ENCODE results near the gene PBX1. TPM values are rescaled to one million over a fixed set of nuclear protein-coding genes. Genes with fewer than 3 reads are reported as not detected.

The PBX1 gene
- total and polyA plus RNA-seq, 2 of the 4 experiments (the other 2 are of a cell fraction) = 13.9 to 17.9 TPM

DNA sequence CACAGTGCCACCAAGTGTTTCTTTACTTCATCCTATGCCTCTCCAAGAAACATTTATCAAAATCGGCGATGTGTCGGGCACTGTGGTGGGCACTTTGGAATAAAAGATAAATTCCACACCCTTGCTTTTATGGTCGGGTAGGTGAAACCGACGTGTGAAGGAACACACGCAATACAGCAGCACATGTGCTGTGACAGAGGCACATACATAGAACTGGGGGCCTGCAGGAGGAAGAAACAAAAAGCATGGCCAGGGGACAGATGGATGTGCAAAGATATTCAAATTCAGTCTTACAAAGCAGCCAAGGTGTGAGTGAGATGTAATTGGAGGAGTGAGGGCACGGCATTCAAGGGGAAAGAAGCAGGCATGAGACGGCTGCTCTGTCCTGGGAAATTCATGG lies 282.0 kb downstream of the PBX1 start:
- Histone ChIP-seq H3K27me3 (ENCODE audit: control insufficient read depth, insufficient read depth, low read length) (no peaks in the 10 kb centered on the region), H2AFZ (replicated peaks; ENCODE audit: low read length, poor library complexity) (no peak overlapping the region), H3K9me1 (ENCODE audit: insufficient read depth, low read length) (no peaks in the 10 kb centered on the region), H4K91ac (ENCODE audit: insufficient read depth, low read depth, low read length) (no peak overlapping the region), H2BK120ac (ENCODE audit: low read depth, low read length) (no peak overlapping the region), H2BK15ac (ENCODE audit: low read depth, low read length) (no peak overlapping the region), H3K14ac (replicated peaks; ENCODE audit: low read depth, low read length) (no peak overlapping the region), H2AK9ac (replicated peaks; ENCODE audit: low read depth, low read length, poor library complexity) (no peak overlapping the region), H3K56ac (ENCODE audit: extremely low read depth, insufficient read depth, low read length) (no peak overlapping the region), H2BK20ac (ENCODE audit: low read depth, low read length) (no peak overlapping the region), H3K9ac (ENCODE audit: low read depth, low read length) (no peak overlapping the region), H3K4ac (ENCODE audit: low read depth, low read length) (no peak overlapping the region), H3K27ac (ENCODE audit: insufficient read depth, low read length) (no peak overlapping the region), H3K4me2 (ENCODE audit: low read depth, low read length) (no peak overlapping the region), H3K23ac (ENCODE audit: low read depth, low read length) (no peak overlapping the region), H3K18ac (ENCODE audit: low read depth, low read length) (no peak overlapping the region), H3K4me3 (ENCODE audit: insufficient read depth, low read depth, low read length) (no peak overlapping the region), H4K8ac (ENCODE audit: low read depth in 2 of 2, low read length in 2 of 2) (no peak overlapping the region), H3K79me1 (ENCODE audit: low read depth in 1 of 2, low read length in 2 of 2) (no peaks in the 10 kb centered on the region), H3K36me3 (ENCODE audit: control insufficient read depth, insufficient read depth, low read length) (peaks cover 5% of the 10 kb centered on the region), H3K9me3 (ENCODE audit: control insufficient read depth, insufficient read depth, low read length) (no peaks in the 10 kb centered on the region), H2BK5ac (ENCODE audit: low read depth, low read length, poor library complexity, severe bottlenecking) (no peak overlapping the region), H4K5ac (ENCODE audit: low read depth, low read length) (no peak overlapping the region), H2AK5ac (ENCODE audit: low read depth, low read length) (no peak overlapping the region), H4K20me1 (ENCODE audit: insufficient read depth, low read length) (no peaks in the 10 kb centered on the region), H3K4me1 (ENCODE audit: control insufficient read depth, insufficient read depth, low read length) (no peaks in the 10 kb centered on the region)
- DNase-seq = no peak
- dilution Hi-C loops (cut with HindIII; ENCODE audit: low sequenced_read_pairs, unreplicated experiment) (no loop called here), in situ Hi-C loops (cut with MboI; ENCODE audit: low sequenced_read_pairs) (no loop called here), intact Hi-C loops (cut with micrococcal nuclease) (no loop called here)
- WGBS, 2 experiments (ENCODE audit: extremely low coverage in 2 of 2, insufficient read length in 1 of 2) = no CpG with 5 or more reads among the region's 9 CpGs
- CTCF ChIA-PET = no interaction called here
- POLR2A ChIA-PET (ENCODE audit: unreplicated experiment) = no interaction called here
- TF ChIP-seq RCOR1 (IDR thresholded peaks at IDR 0.05; ENCODE audit: insufficient replicate concordance, low read length) (no peak), MXI1 (IDR thresholded peaks at IDR 0.05; ENCODE audit: borderline replicate concordance, low read depth, low read length) (no peak), CHD1 (IDR thresholded peaks at IDR 0.05; ENCODE audit: low read depth, low read length) (no peak), RFX5 (IDR thresholded peaks at IDR 0.05; ENCODE audit: low read depth, low read length) (no peak), RAD21 (IDR thresholded peaks at IDR 0.05; ENCODE audit: low read length) (no peak), SMC3 (IDR thresholded peaks at IDR 0.05; ENCODE audit: low read depth, low read length) (no peak)
- TF ChIP-seq, protein P1, sequence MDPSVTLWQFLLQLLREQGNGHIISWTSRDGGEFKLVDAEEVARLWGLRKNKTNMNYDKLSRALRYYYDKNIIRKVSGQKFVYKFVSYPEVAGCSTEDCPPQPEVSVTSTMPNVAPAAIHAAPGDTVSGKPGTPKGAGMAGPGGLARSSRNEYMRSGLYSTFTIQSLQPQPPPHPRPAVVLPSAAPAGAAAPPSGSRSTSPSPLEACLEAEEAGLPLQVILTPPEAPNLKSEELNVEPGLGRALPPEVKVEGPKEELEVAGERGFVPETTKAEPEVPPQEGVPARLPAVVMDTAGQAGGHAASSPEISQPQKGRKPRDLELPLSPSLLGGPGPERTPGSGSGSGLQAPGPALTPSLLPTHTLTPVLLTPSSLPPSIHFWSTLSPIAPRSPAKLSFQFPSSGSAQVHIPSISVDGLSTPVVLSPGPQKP (IDR thresholded peaks at IDR 0.05; ENCODE audit: borderline replicate concordance, low read depth, low read length) = no peak
- TF ChIP-seq, protein P2, sequence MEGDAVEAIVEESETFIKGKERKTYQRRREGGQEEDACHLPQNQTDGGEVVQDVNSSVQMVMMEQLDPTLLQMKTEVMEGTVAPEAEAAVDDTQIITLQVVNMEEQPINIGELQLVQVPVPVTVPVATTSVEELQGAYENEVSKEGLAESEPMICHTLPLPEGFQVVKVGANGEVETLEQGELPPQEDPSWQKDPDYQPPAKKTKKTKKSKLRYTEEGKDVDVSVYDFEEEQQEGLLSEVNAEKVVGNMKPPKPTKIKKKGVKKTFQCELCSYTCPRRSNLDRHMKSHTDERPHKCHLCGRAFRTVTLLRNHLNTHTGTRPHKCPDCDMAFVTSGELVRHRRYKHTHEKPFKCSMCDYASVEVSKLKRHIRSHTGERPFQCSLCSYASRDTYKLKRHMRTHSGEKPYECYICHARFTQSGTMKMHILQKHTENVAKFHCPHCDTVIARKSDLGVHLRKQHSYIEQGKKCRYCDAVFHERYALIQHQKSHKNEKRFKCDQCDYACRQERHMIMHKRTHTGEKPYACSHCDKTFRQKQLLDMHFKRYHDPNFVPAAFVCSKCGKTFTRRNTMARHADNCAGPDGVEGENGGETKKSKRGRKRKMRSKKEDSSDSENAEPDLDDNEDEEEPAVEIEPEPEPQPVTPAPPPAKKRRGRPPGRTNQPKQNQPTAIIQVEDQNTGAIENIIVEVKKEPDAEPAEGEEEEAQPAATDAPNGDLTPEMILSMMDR (conservative IDR thresholded peaks at IDR 0.05; ENCODE audit: low read depth, low read length) = no peak
- no peak for ATAC-seq (ENCODE audit: low read depth)
- no TSS peak for BruUV-seq (replicated peaks)
